Stimulated activated CD4-positive, alpha-beta T cell treated with anti-CD3 and anti-CD28 coated beads, Interleukin-4, amount 100 ng/mL, for 4 hours (primary cell): ENCODE data around the gene OTX1.
"Not testable (repeated sequence)": the region's sequence is repeated elsewhere in the genome, so short reads cannot be mapped to it uniquely, and the experiment has no call there.

ENCODE experiments used
- DNase-seq, 2 experiments: peaks; one replicate each; pipeline ENCODE4 v3.0.0-alpha.2; 2020

OTX1 gene

DNA sequence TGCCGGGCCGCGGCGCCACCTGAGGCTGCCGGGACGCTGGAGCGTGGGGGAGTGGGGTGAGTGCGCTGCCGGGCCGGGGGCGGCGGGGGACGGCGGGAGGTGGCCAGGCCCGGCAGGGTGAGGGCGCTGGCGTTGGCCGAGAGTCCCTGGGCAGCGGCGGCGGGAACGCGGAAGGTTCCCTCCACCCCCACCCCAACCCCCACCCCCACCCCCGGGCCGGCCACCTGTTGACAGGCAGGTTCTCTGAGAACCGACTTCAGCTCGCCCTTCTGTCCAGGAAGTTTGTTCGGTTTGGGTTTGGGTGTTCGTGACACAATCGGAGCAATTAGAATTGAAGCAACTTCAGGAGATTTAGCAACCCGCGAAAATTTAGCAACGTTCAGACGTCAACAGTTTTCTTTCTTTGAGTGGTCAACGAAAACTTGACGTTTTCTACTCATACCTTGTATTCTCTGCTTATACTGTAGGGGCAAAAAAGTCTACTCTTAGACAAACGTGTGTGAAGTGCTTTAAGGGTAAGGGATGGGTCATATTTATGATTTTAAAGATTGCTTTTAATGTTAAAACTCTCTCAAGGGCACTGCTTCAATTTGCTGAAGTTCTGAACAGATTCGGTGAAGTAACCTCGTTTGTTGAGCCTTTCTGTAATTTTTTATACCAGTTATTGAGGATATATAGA is 9.3 kb downstream of the OTX1 start:
- no peak for DNase-seq

DNA sequence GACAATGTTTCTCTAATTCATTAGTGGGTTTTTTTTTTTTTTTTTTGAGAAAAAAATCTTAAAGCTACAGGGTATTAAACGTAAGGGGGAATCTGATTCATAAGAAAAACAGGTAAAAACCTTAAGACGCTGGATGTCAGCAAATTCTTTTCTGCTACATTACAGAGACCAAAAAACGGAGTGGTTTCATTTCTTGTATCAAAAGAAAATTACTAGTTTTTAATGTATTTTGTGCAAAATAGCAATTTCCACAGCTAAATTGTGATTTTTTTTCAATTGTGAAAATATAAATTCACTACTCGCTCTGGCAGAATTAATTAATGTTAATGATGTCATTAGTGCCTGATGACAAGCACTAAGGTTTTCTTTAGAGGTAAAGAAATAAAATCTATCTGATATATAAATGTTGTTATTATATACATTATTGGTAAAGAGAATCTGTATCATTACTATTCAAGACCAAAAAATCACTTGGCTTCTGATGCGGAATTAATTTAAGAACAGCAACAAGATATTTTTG is 9.9 kb downstream of the OTX1 start:
- DNase-seq: no peak

DNA sequence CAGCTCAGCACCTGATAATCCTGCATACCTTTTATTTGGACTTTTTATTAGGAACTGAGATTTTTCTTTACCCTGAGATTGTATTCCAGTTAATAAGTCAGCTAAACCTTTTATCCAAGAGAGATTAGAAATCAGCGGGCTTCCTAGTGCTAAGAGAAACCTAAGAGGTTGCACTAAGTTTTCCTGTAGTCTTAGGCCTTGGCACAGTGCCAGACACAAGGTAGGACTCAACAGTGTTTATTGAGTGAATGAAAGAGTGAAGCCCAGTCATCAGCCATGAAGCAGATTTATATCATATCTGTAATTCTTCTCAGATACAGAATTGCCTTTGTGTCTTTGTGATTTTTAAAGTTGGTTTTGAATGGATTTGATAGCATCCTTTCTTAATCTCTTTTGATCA is 13.6 kb downstream of the OTX1 start:
- DNase-seq: no peak

DNA sequence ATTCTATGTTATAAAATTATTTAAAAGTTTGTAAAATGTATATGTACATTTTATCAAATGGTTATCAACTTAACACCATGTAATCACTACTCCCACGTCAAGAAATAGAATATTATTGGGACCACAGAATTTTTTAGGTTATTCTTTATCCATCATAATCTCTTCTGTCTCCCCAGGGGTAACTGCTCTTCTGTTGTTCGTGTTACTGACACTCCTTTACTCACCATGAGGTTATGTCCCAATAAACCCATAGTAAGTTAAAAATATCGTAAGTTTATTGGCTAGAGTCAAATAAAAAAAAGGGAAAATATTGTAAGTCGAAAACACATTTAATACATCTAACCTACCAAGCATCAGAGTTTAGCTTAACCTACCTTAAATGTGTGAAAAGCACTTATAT is 14.0 kb downstream of the OTX1 start:
- no peak for DNase-seq

DNA sequence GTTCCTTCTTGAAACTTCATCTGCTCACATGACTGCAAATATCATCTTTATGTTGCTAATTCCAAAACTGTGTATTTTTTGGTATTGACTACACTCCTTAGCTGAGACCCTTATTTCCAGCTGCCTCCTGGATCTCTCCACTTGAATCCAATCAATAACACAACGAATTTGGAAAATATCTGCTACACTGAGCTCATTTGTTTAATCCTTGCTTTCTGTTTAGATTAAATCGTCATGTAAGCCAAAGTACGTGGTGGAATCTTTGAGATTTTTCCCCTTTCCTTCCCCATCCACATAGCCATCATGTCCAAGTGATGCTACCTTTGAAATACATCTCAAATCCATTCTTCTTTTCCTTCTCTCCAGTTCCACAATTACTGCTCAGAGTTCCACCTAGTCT is 15.6 kb downstream of the OTX1 start:
- DNase-seq: no peak

DNA sequence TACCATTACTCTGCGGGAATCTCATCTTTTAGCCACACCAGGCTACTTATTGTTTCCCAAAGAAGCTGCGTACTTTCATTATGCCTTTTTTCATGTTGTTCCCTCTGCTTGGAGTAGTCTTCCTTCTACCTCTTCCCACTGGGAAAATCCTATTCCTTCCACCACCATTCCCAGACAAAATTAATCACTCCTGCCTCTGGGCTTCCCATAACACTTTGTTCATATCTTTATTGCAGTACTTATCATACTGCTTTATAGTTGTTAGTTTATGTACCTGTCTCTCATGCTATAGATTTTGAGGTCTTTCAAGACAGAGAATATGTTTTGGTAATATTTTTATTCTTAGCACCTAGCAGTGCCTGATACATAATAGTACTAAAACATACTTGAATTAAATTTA is 16.2 kb downstream of the OTX1 start:
- DNase-seq: no peak

DNA sequence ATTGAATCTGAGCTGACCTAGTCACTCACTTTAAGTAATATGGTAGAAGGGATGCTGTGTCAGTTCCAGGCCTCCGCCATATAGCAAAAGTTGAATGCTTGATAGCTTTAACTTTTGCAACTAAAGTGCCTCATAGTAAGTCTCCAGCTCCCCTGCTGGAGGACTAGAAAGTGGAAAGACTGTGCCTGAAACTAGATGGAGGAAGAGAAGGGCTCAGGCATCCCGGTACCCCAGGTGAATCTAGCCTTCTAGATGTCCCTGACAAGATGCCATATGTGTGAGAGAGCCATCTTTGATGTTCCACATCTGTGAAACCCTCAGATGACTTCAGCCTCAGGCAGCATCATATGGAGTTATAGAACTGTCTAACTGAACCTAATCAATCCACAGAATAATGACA is 21.0 kb downstream of the OTX1 start:
- no peak for DNase-seq

DNA sequence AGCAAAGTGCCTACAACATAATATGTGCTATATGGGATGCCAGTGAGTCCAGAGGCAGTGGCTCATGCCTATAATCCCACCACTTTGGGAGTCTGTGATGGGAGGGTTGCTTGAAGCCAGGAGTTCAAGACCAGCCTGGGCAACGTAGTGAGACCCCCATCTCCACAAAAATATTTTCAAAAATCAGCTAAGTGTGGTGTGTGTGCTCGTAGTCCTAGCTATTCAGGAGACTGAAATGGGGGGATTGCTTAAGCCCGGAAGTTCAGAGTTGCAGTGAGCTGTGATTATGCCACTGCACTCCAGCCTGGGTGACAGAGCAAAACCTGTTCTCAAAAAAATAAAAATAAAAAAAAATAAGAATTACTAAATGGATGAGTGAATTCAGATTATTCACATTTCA is 23.4 kb downstream of the OTX1 start:
- no peak for DNase-seq

DNA sequence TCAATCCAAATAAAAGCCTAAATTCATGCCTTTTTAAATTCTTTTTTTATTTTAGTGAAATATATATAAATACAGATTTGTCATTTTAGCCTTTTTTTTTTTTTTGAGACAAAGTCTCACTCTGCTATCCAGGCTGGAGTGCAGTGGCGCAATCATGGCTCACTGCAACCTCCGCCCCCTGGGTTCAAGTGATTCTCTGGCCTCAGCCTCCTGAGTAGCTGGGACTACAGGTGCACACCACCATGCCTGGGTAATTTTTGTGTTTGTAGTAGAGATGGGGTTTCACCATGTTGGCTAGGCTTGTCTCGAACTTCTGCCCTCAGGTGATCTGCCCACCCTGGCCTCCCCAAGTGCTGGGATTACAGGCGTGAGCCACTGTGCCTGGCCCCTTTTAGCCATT is 23.8 kb downstream of the OTX1 start:
- not testable (repeated sequence) for DNase-seq

DNA sequence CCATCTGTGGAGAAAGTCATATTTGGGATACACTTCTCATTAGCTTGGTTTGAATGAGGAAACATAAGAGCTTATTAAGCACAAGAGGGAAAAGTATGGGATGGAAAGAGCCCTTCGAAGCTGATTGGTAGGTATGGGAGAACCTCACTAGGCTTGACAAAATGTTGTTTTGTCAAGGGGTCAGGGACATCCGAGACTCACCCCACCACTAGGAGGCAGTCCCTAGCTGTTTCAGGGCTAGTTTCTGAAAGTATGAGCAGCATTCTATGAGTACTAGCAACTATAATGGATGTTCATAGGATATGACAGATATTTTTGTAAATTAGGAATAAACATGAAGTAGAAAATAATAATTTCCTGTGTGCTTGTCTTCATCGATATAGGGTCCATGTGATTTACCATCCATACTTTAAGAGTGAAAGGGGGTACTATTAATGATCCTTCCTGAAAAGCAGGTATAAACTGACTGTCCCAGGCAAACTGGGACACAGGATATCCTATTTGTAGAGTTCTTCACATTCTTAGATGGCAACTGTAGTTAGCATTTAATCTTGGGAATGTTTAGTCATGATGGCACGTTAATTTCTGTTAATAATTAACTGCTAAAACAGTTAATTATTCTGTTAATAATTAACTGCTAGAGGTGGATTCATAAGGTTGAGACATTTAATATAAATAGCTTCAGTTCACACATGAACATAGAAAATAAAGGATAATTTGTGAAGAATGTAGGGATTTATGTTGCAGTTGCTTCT is 28.4 kb downstream of the OTX1 start:
- no peak for DNase-seq

DNA sequence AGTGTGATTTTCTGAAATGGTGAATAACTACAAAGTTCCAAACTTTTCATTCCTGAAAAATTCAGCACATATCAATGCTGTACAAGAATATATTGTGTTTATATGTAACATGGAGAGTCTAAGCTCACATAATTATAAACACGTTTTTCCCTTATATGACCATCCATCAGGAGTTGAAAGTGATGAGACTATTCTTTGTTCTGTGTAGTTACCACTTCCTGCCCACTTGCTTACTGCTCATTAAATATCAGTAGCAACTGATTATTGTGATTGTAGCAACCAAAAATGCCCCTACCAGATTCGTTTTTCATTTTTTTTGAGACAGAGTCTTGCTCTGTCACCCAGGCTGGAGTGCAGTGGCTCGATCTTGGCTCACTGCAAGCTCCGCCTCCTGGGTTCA is 30.8 kb downstream of the OTX1 start:
- DNase-seq: no peak

DNA sequence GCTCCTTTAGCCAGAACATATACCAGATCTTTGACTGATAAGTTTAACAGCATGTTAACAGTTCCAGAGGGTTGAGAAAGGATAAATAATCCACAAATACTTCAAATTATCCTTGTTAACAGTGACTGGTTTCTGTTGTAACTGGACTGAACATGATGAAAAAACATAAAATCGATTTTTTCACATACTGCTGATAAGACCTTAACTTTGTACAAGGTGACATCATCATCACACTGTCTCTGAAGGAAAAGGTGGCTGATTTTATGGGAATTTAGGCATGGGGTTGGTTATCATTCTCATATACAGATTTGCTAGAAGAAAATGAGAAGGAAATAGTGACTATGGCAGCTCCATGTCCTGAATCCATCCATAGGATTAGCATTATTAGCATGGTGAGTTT is 36.1 kb downstream of the OTX1 start:
- no peak for DNase-seq

DNA sequence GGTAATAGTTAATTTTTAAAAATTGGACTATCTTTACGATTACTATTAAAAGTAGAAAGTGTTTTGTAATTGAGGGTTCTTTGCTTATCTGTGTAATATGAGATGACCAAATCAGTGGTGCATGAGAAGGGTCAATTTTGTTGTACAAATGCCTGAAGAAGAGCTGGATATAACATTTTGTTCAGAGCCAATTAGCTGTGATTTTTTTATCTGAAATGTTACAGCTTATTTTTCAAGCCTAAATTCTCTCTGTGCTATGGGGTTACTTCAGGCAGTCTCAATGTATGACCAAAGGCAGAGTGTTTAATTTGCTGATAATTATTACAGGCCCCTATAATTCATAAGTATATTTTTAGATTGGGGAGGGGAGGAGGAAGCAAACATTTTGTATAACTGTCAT is 41.8 kb downstream of the OTX1 start:
- no peak for DNase-seq

DNA sequence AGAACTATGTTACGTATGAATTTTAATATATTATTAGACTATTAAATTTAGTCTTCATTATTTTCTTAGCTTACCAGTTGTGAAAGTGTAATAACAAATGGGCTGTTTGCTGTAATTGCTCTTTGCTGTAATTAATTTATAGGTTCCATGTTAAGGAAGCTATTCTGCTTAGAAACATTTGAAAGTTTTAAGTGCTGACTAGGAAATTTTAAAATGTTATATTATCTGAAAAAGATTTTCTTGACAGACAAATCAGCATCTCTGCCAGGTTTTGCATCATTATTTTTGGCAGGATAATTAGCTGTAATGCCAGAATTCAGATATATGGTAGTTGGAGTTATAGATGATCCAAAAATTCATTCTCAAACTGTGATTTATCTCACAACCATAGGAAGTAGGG is 42.2 kb downstream of the OTX1 start:
- DNase-seq: no peak

DNA sequence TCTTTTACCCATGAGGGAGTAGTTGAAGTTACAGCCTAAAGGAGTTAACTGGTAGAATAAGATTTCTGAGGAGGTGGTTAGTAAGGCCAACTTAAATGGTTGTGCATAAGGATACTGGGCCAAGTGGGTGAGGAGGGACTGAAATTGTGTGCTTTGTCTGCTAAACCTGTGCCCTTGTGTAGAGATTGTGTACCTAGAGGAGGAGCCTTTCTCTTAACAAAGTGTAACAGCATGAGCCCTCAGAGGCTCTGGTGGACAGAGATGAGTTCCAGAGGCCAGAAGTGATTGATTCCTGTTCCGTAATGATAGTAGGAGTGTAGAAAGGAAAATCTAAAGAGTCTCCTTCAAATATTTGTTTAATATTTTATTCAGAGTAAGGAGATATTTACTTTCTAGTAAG is 42.9 kb downstream of the OTX1 start:
- no peak for DNase-seq

DNA sequence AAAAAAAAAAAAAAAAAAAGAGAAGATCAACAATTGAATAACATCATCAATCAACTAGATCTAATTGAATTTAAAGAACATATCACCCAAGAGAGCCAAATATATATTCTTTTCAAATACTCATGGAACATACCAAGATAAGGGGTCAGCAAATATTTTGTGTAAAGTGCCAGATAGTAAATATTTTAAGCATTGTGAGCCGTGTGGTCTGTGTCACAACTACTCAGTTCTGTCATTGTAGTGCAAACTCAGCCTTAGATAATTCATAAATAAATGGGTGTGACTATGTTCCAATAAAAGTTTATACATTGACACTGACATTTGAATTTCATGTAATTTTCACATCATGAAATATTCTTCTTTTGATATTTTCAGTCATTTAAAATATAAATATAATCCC is 45.9 kb downstream of the OTX1 start:
- DNase-seq: no peak

DNA sequence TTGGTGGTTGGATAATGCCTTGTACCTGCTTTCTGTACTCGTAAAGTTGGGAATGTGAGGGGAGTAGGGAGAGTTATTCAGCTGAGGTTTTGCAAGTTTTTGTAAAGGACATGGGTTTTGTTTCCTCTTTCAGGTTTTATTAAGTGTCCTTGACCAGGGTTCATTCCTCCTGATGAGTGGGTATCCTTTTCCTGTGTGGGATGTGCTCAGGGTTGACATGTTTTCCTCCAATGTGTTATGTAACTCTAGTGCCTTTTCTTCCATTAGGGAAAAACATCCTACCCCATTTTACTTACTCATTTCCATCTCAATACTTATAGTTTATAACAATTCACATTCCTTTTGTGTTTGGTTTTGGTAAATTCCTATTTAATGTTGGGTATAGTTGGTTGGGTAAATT is 48.4 kb downstream of the OTX1 start:
- DNase-seq: no peak

DNA sequence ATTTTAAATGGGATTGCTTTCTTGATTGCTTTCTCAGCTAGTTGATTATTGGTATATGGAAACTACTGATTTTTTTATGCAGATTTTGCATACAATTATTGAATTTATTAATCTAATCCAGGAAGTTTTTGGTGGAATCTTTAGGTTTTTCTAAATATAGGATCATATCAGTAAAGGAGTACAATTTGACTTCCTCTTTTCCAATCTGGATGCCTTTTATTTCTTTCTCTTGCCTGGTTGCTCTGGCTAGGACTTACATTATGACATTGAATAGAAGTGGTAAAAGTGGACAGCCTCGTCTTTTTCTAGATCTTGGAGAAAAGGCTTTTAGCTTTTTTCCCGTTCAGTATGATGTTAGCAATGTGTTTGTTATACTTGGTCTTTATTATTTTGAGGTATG is 51.3 kb downstream of the OTX1 start:
- DNase-seq: no peak

DNA sequence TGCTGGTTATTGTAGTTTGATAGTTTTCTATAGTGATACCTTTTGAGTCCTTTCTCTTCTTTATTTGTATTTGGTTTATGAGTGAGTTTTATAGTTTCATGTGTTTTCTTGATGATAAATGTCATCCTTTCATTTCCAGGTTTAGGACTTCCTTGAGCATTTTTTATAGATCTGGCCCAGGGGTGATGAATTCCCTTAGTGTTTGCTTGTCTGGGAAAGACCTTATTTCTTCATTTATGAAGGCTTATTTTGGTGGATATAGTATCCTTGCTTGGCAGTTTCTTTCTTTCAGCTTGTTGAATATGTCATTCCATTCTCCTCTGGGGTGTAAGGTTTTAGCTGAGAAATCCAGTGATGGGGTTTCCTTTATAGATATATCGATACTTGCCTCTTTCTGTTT is 53.9 kb downstream of the OTX1 start:
- no peak for DNase-seq
